ENCODE results near the gene FGD2. TPM values are rescaled to one million over a fixed set of nuclear protein-coding genes. Genes with fewer than 3 reads are reported as not detected.

FGD2 gene
- total and polyA plus RNA-seq, 8 donors, result 0.98 to 13.2 (median 2.8) TPM

GRCh38 chr6:37016995-37017394 lies 11.5 kb downstream of the FGD2 start:
- intact Hi-C loops (cut with DNase I), result loop anchor here in 1 of 3 donors (10.0 kb wide), 2 partner anchors 132 to 252 kb away; partner anchors contain the start of gene C6orf89

GRCh38 chr6:37017606-37018197 lies 12.2 kb downstream of the FGD2 start:
- no peak for TF ChIP-seq CTCF (IDR thresholded peaks at IDR 0.05)
- Histone ChIP-seq H3K27ac (no peak overlapping the region), H3K4me1 (peaks cover 5 to 21% (median 9%) of the 10 kb centered on the region in 3 donors), H3K9me3 (no peaks in the 10 kb centered on the region), H3K27me3 (no peaks in the 10 kb centered on the region), H3K4me3 (no peak overlapping the region), H3K36me3 (no peaks in the 10 kb centered on the region)
- DNase-seq (no peak), ATAC-seq (no peak), FAIRE-seq (no peak)
- intact Hi-C loops (cut with DNase I), result loop anchor here in 1 of 3 donors (10.0 kb wide), 2 partner anchors 133 to 253 kb away; partner anchors contain the start of gene C6orf89
- 55% methylated on average over 5 of the region's 5 CpGs for WGBS, 2 donors

More at GRCh38 chr6:37016995-37017394, 11.5 kb downstream of the FGD2 start:
- H3K27me3 ChIP-seq, result no peaks in the 10 kb centered on the region
- no peak for DNase-seq
- no peak overlapping the region for H3K27ac ChIP-seq
- no peak for TF ChIP-seq CTCF (IDR thresholded peaks at IDR 0.05)
- ATAC-seq, result no peak
- FAIRE-seq, result no peak
- no peaks in the 10 kb centered on the region for H3K9me3 ChIP-seq
- no peaks in the 10 kb centered on the region for H3K36me3 ChIP-seq
- peaks cover 5 to 20% (median 9%) of the 10 kb centered on the region in 3 donors for H3K4me1 ChIP-seq
- no peak overlapping the region for H3K4me3 ChIP-seq
- WGBS, 2 donors, result 74 to 89% methylated on average over 3 of the region's 3 CpGs

GRCh38 chr6:37018198-37019064 lies 13.0 kb downstream of the FGD2 start:
- no peak for FAIRE-seq
- peak; percentile 81 to 89 (median 82) for TF ChIP-seq CTCF (IDR thresholded peaks at IDR 0.05)
- peak; percentile 92 to 96 (median 94) for ATAC-seq

GRCh38 chr6:37019065-37019450 lies 13.6 kb downstream of the FGD2 start:
- Histone ChIP-seq H3K36me3 (no peaks in the 10 kb centered on the region), H3K27ac (peak overlapping the region in 2 of 4 donors; percentile 34 to 42), H3K27me3 (no peaks in the 10 kb centered on the region), H3K4me3 (no peak overlapping the region), H3K9me3 (no peaks in the 10 kb centered on the region), H3K4me1 (peaks cover 12 to 34% (median 13%) of the 10 kb centered on the region in 3 donors)
- intact Hi-C loops (cut with DNase I), result loop anchor here in 1 of 3 donors (10.0 kb wide), 2 partner anchors 134 to 254 kb away; partner anchors contain the start of gene C6orf89
- ATAC-seq (peak; percentile 7 to 14 (median 10)), FAIRE-seq (no peak), DNase-seq (peak in 3 of 6 donors; percentile 53 to 71 (median 71))
- 15 to 17% methylated on average over 2 of the region's 2 CpGs for whole genome bisulfite sequencing, 2 donors
- TF ChIP-seq CTCF (IDR thresholded peaks at IDR 0.05), result no peak

More at GRCh38 chr6:37018198-37019064, 13.0 kb downstream of the FGD2 start:
- Histone ChIP-seq H3K4me3 (no peak overlapping the region), H3K9me3 (no peaks in the 10 kb centered on the region), H3K4me1 (peaks cover 8 to 28% (median 9%) of the 10 kb centered on the region in 3 donors), H3K36me3 (no peaks in the 10 kb centered on the region), H3K27ac (peak overlapping the region in 2 of 4 donors; percentile 34 to 42), H3K27me3 (no peaks in the 10 kb centered on the region)
- intact Hi-C loops (cut with DNase I), result loop anchor here in 1 of 3 donors (10.0 kb wide), 2 partner anchors 134 to 254 kb away; partner anchors contain the start of gene C6orf89
- WGBS, 2 donors, result 3% methylated on average over 8 of the region's 8 CpGs
- DNase-seq, result peak; percentile 87 to 96 (median 92)
